GM12878 (cell line): ENCODE measurements around the gene GABRR3. TPM values are rescaled to one million over a fixed set of nuclear protein-coding genes. Genes with fewer than 3 reads are reported as not detected.

Source experiments
- ATAC-seq: fragments of 200-7000 bp; cut with Tn5 transposase; 3 replicates; pipeline ENCODE4 v1.9.1; 2020; ENCODE audit warnings: mild to moderate bottlenecking, moderate library complexity
- BruUV-seq: library from RNA; stranded (reverse); fragments of 400-500 nt; replicated peaks from 2 replicates; lab custom pipeline; 2021; lab: Mats Ljungman, UMichigan
- CTCF ChIA-PET: fragments of 300-600 bp; sonication (Branson Sonifier 250); formaldehyde crosslinking; extraction: SDS; loops from one replicate; lab custom pipeline; 2021; ENCODE audit warnings: inconsistent platforms; lab: Yijun Ruan, JAX
- POLR2A ChIA-PET: fragments of 350-600 bp; formaldehyde crosslinking; extraction: SDS; loops from one replicate; lab custom pipeline; 2021; ENCODE audit warnings: inconsistent platforms; lab: Charles Lee
- RAD21 ChIA-PET: fragments of 300-600 bp; sonication (Branson Sonifier 250); formaldehyde crosslinking; loops from one replicate; lab custom pipeline; 2023; ENCODE audit warnings: antibody characterized with exemption; ENCODE audit not compliant: unreplicated experiment; lab: Charles Lee
- SMC1A ChIA-PET: fragments of 300-600 bp; sonication (Branson Sonifier 250); formaldehyde crosslinking; loops from one replicate; lab custom pipeline; 2023; ENCODE audit not compliant: unreplicated experiment, uncharacterized antibody; lab: Charles Lee
- DNase-seq: peaks from one replicate; pipeline ENCODE4 v3.0.0-alpha.2; 2011; ENCODE audit warnings: low read depth, low spot score
- FAIRE-seq: peaks from 3 replicates; lab custom pipeline; 2011; peaks lifted over from hg19 to GRCh38; lab: Jason Lieb, UNC
- H2AFZ ChIP-seq: 2 replicates; pipeline ENCODE4 v1.6.0; 2011; ENCODE audit warnings: low read depth, low read length, control low read depth; ENCODE audit not compliant: control insufficient read depth
- H3K27ac ChIP-seq: 2 replicates; pipeline ENCODE4 v1.5.1; 2011; ENCODE audit warnings: control low read depth; ENCODE audit not compliant: control insufficient read depth, insufficient read depth
- H3K27me3 ChIP-seq, 2 experiments: replicated peaks in 1 of 2; 2 replicates each; pipeline versions ENCODE4 v1.6.0 to v1.6.1; 2011; ENCODE audit warnings: low read length in 1 of 2; ENCODE audit not compliant: control insufficient read depth in 2 of 2, insufficient read depth in 2 of 2
- H3K36me3 ChIP-seq, 2 experiments: 2 replicates each; pipeline ENCODE4 v1.5.1; 2011; ENCODE audit warnings: low read length in 1 of 2; ENCODE audit not compliant: control insufficient read depth in 2 of 2, insufficient read depth in 2 of 2
- H3K4me1 ChIP-seq: 2 replicates; pipeline ENCODE4 v1.6.1; 2011; ENCODE audit warnings: mild to moderate bottlenecking, low read length, moderate library complexity, mixed read lengths; ENCODE audit not compliant: control insufficient read depth, insufficient read depth
- H3K4me2 ChIP-seq: 2 replicates; pipeline ENCODE4 v1.6.0; 2011; ENCODE audit warnings: control low read depth; ENCODE audit not compliant: control insufficient read depth, insufficient read depth
- H3K4me3 ChIP-seq: fragments of 200-600 bp; sonication (generic); 2 replicates; pipeline ENCODE4 v1.5.1; 2016
- H3K79me2 ChIP-seq: 2 replicates; pipeline ENCODE4 v1.6.0; 2011; ENCODE audit warnings: low read length; ENCODE audit not compliant: control insufficient read depth, insufficient read depth
- H3K9ac ChIP-seq: 2 replicates; pipeline ENCODE4 v1.8.0; 2011; ENCODE audit warnings: low read length, control low read depth, mixed read lengths; ENCODE audit not compliant: control insufficient read depth, insufficient read depth
- H3K9me3 ChIP-seq: replicated peaks from 3 replicates; pipeline ENCODE4 v1.5.1; 2011; ENCODE audit warnings: mild to moderate bottlenecking, low read length; ENCODE audit not compliant: control insufficient read depth, insufficient read depth
- H4K20me1 ChIP-seq: 2 replicates; pipeline ENCODE4 v1.6.0; 2011; ENCODE audit not compliant: control insufficient read depth, insufficient read depth
- BHLHE40 ChIP-seq, 2 experiments: fragments of 450-650 bp in 1 of 2; IDR thresholded peaks; 2 replicates each; pipeline ENCODE4 v1.6.1; 2011 to 2017; ENCODE audit warnings: low read depth in 2 of 2, borderline replicate concordance in 1 of 2, improper control_type of control experiment in 1 of 2, low read length in 1 of 2, mild to moderate bottlenecking in 1 of 2
- DPF2 ChIP-seq: fragments of 450-650 bp; IDR thresholded peaks from 2 replicates; pipeline ENCODE4 v1.6.1; 2017; ENCODE audit warnings: mild to moderate bottlenecking
- JUNB ChIP-seq: IDR thresholded peaks from 2 replicates; pipeline ENCODE4 v1.6.1; 2016; ENCODE audit warnings: antibody characterized with exemption, mild to moderate bottlenecking
- MTA2 ChIP-seq: fragments of 450-650 bp; IDR thresholded peaks from 2 replicates; pipeline ENCODE4 v1.6.1; 2016; ENCODE audit warnings: low read depth, mild to moderate bottlenecking, moderate library complexity
- PAX8 ChIP-seq: fragments of 450-650 bp; IDR thresholded peaks from 2 replicates; pipeline ENCODE4 v1.6.1; 2017; ENCODE audit warnings: mild to moderate bottlenecking, moderate library complexity
- SIX5 ChIP-seq: IDR thresholded peaks from 2 replicates; pipeline ENCODE4 v1.6.1; 2011; ENCODE audit warnings: mild to moderate bottlenecking, low read depth, low read length, moderate library complexity; ENCODE audit not compliant: severe bottlenecking
- STAT1 ChIP-seq: fragments of 450-650 bp; conservative IDR thresholded peaks from 2 replicates; pipeline ENCODE4 v1.6.1; 2014; ENCODE audit warnings: antibody characterized with exemption, mild to moderate bottlenecking
- ZNF622 ChIP-seq: fragments of 450-650 bp; IDR thresholded peaks from 2 replicates; pipeline ENCODE4 v1.6.1; 2017; ENCODE audit warnings: mild to moderate bottlenecking, inconsistent platforms
- WGBS: methylation state at CpG from one replicate; pipeline ENCODE4 v1.1.6; 2016; ENCODE audit warnings: low lambda C conversion rate; ENCODE audit not compliant: insufficient replicate concordance, insufficient coverage; ENCODE audit errors: missing lambda C conversion rate; 5-methylcytosine and 5-hydroxymethylcytosine counted together
- in situ Hi-C: fragments of 300-500 bp; cut with MboI; formaldehyde crosslinking; loops from 9 replicates; pipeline ENCODE4 v1.14.3; 2018; ENCODE audit warnings: mixed read lengths
- intact Hi-C: fragments of 100-400 bp; cut with micrococcal nuclease; formaldehyde crosslinking; loops from one replicate; pipeline ENCODE4 v1.14.2; 2022; ENCODE audit not compliant: unreplicated experiment
- polyA plus RNA-seq, 11 experiments: library from polyadenylated mRNA; depleted of rRNA in 4 of 11; unstranded in 6 of 11; stranded (reverse) in 5 of 11; fragments of >200 nt; fragmentation: Nextera tagmentation in 4 of 11; fragmentation: Illumina TruSeq in 1 of 11; extraction: Ambion mirVana in 4 of 11; extraction: Trizol in 1 of 11; gene quantifications; 1 replicate in 1 of 11; 2 replicates in 10 of 11; pipeline versions ENCODE4 v1.2.1 to v1.2.3, GENCODE V29; 2011 to 2016; ENCODE audit warnings: inconsistent platforms in 2 of 11, missing spikeins in 2 of 11, low read depth in 1 of 11
- total RNA-seq, 4 experiments: library from RNA; depleted of rRNA in 3 of 4; stranded (reverse); fragments of >200 nt in 3 of 4; fragmentation: Illumina TruSeq in 1 of 4; extraction: Trizol in 1 of 4; gene quantifications; 2 replicates each; pipeline versions ENCODE4 v1.2.1 to v1.2.3, GENCODE V29; 2013 to 2021
- TF ChIP-seq, protein P1 (sequence below): IDR thresholded peaks from 2 replicates; pipeline ENCODE4 v1.6.1; 2012; ENCODE audit warnings: low read depth, low read length, improper control_type of control experiment

Gene GABRR3
- total and polyA plus RNA-seq, 10 of the 15 experiments (the other 5 are each of a cell fraction or from before 2014, with no cell fraction given): not detected

DNA sequence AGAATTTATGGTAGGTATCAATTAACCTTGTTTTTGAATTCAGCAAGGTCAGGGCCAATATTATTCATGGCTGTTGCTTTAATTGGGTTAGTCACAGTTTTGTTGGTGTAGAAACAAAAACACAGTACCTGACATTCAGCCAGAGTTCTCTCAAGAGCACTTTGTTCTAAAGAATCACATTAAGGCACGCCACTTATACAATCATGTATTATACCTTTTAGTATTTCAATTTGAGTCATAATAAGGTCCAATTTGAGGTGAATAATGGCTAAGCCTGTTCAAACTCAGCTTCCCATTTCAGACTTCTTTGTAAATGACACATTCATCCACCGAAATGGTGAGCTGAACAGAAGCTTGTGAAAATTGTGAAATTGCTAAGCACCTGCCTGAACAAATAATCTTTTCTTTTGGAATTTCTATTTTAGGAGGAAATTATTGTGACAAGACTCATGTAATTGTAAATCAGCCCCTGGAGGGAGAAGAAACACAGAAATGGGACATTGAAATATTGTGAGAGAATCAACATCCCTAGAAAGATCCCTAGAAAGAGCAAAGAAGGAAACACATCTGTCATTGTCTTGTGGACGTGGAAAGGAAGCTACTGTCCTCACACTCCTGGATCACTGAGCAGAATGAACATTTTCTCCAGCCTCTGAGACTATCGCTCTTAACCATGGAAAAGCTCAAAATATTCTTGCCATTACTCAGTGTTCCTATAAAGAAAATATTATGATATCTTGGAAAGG lies 92.1 kb downstream of the GABRR3 start:
- 60% methylated on average over 4 of the region's 4 CpGs for WGBS
- no peak; the same call in 1 of the 3 replicates for ATAC-seq

More for the DNA sequence above, 92.1 kb downstream of the GABRR3 start:
- Histone ChIP-seq H3K9me3 (no peaks in the 10 kb centered on the region), H3K27ac (no peak overlapping the region), H2AFZ (no peak overlapping the region), H3K9ac (no peak overlapping the region), H3K4me3 (no peak overlapping the region), H4K20me1 (no peaks in the 10 kb centered on the region), H3K36me3 (peaks cover 2 to 21% of the 10 kb centered on the region in 2 experiments; a peak in 3 of 4 replicates), H3K79me2 (no peaks in the 10 kb centered on the region), H3K4me2 (no peak overlapping the region), H3K27me3 (no peaks in the 10 kb centered on the region), H3K4me1 (no peaks in the 10 kb centered on the region)
- in situ Hi-C loops: no loop called here
- no TSS peak for BruUV-seq
- DNase-seq (no peak), FAIRE-seq (no peak)
- POLR2A ChIA-PET: interaction anchor here (0.6 kb wide), 1 partner anchor 22 kb away, joined by 6 read pairs; no protein-coding TSS in a partner anchor
- CTCF ChIA-PET: interaction anchor here (1.0 to 1.7 kb wide), 3 partner anchors 14 to 82 kb away, joined by 3 to 5 read pairs (median 5); no protein-coding TSS in a partner anchor
- TF ChIP-seq SIX5: no peak
- TF ChIP-seq JUNB: peak; percentile 47
- TF ChIP-seq ZNF622: no peak
- peak; percentile 24; the same call in 1 of the 2 replicates for TF ChIP-seq DPF2
- TF ChIP-seq, protein P1, sequence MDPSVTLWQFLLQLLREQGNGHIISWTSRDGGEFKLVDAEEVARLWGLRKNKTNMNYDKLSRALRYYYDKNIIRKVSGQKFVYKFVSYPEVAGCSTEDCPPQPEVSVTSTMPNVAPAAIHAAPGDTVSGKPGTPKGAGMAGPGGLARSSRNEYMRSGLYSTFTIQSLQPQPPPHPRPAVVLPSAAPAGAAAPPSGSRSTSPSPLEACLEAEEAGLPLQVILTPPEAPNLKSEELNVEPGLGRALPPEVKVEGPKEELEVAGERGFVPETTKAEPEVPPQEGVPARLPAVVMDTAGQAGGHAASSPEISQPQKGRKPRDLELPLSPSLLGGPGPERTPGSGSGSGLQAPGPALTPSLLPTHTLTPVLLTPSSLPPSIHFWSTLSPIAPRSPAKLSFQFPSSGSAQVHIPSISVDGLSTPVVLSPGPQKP: no peak
- no peak for TF ChIP-seq PAX8
- no peak for TF ChIP-seq STAT1
- peak; percentile 56 for TF ChIP-seq MTA2
- peak in 1 of 2 experiments; percentile 16; a peak in 1 of 4 replicates for TF ChIP-seq BHLHE40 (IDR thresholded peaks at IDR 0.05; ENCODE audit: borderline replicate concordance in 1 of 2, low read depth in 2 of 2, low read length in 1 of 2)
- SMC1A ChIA-PET: interaction anchor here (0.8 to 1.2 kb wide), 3 partner anchors 24 to 120 kb away, joined by 3 to 5 read pairs (median 3); no protein-coding TSS in a partner anchor
- RAD21 ChIA-PET: interaction anchor here (1.5 kb wide), 1 partner anchor 24 kb away, joined by 5 read pairs; no protein-coding TSS in a partner anchor
- intact Hi-C loops: no loop called here
